Lower leg skin (tissue), 3 donors: Measurements from ENCODE around the gene FARP1.

ENCODE experiments used
- POLR2A ChIP-seq, 2 donors: fragments of 450-650 bp; IDR thresholded peaks; one replicate each; pipeline ENCODE4 v1.6.1; 2016 to 2017; ENCODE audit warnings: antibody characterized with exemption in 2 of 2, mild to moderate bottlenecking in 1 of 2, moderate library complexity in 1 of 2
- TF ChIP-seq, protein P1 (sequence below), 3 donors: fragments of 450-650 bp; IDR thresholded peaks; one replicate each; pipeline ENCODE4 v1.5.1; 2016; ENCODE audit warnings: antibody characterized with exemption in 3 of 3, mild to moderate bottlenecking in 3 of 3, moderate library complexity in 2 of 3

GRCh38 chr13:98307463-98308085, 164.7 kb downstream of the FARP1 start:
- no peak for TF ChIP-seq POLR2A (IDR thresholded peaks at IDR 0.05)
- TF ChIP-seq, protein P1, sequence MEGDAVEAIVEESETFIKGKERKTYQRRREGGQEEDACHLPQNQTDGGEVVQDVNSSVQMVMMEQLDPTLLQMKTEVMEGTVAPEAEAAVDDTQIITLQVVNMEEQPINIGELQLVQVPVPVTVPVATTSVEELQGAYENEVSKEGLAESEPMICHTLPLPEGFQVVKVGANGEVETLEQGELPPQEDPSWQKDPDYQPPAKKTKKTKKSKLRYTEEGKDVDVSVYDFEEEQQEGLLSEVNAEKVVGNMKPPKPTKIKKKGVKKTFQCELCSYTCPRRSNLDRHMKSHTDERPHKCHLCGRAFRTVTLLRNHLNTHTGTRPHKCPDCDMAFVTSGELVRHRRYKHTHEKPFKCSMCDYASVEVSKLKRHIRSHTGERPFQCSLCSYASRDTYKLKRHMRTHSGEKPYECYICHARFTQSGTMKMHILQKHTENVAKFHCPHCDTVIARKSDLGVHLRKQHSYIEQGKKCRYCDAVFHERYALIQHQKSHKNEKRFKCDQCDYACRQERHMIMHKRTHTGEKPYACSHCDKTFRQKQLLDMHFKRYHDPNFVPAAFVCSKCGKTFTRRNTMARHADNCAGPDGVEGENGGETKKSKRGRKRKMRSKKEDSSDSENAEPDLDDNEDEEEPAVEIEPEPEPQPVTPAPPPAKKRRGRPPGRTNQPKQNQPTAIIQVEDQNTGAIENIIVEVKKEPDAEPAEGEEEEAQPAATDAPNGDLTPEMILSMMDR (IDR thresholded peaks at IDR 0.05) = no peak
